OCI-LY3 (cell line): ENCODE measurements around the gene BEND5.
A peak's percentile ranks its signal among the peaks of the same experiment; 100 is the strongest.

Experiments used
- H2AFZ ChIP-seq: fragments of 200-600, 300-600 bp; shearing (Covaris generic); 2 replicates; pipeline ENCODE4 v1.6.0; 2014; ENCODE audit warnings: antibody characterized with exemption, low read depth, low read length
- H3K27ac ChIP-seq: fragments of 200-600, 300-600 bp; sonication (generic); 2 replicates; pipeline ENCODE4 v1.5.1; 2014; ENCODE audit warnings: mild to moderate bottlenecking, low read length, moderate library complexity, mixed read lengths
- H3K27me3 ChIP-seq: fragments of 200-600, 300-600 bp; sonication (generic); 2 replicates; pipeline ENCODE4 v1.6.1; 2014; ENCODE audit warnings: low read depth, low read length, mixed read lengths
- H3K36me3 ChIP-seq: fragments of 200-600, 300-600 bp; sonication (generic); replicated peaks from 2 replicates; pipeline ENCODE3; 2014; ENCODE audit warnings: low read depth, low read length, mixed read lengths
- H3K4me1 ChIP-seq: fragments of 300-600, 200-600 bp; sonication (generic); 2 replicates; pipeline ENCODE4 v1.6.1; 2014; ENCODE audit warnings: low read length, mixed read lengths
- H3K4me2 ChIP-seq: fragments of 200-600, 300-600 bp; sonication (generic); 2 replicates; pipeline ENCODE4 v1.6.1; 2014; ENCODE audit warnings: low read length, mixed read lengths
- H3K4me3 ChIP-seq: fragments of 300-600, 200-600 bp; sonication (generic); 2 replicates; pipeline ENCODE4 v1.5.1; 2014; ENCODE audit warnings: antibody characterized with exemption, mild to moderate bottlenecking, low read length, moderate library complexity
- H3K79me2 ChIP-seq: fragments of 300-600, 200-600 bp; shearing (Covaris generic); 2 replicates; pipeline ENCODE4 v1.6.1; 2014; ENCODE audit warnings: mild to moderate bottlenecking, low read length, mixed read lengths
- H3K9ac ChIP-seq: fragments of 300-600, 200-600 bp; shearing (Covaris generic); 2 replicates; pipeline ENCODE4 v1.6.0; 2014; ENCODE audit warnings: mild to moderate bottlenecking, low read length, moderate library complexity
- H3K9me3 ChIP-seq: fragments of 200-600, 300-600 bp; shearing (Covaris generic); 2 replicates; pipeline ENCODE4 v1.6.1; 2014; ENCODE audit warnings: low read length, mixed read lengths; ENCODE audit not compliant: insufficient read depth
- H4K20me1 ChIP-seq: fragments of 200-600, 300-600 bp; sonication (generic); 2 replicates; pipeline ENCODE4 v1.6.1; 2016; ENCODE audit warnings: low read length, mixed read lengths; ENCODE audit not compliant: insufficient read depth
- CTCF ChIP-seq: fragments of 200-600, 300-600 bp; sonication (generic); IDR thresholded peaks from 2 replicates; pipeline ENCODE4 v1.5.1; 2014; ENCODE audit warnings: antibody characterized with exemption, low read length, low read depth
- EZH2phosphoT487 ChIP-seq: fragments of 200-600 bp; shearing (Covaris generic); IDR thresholded peaks from 2 replicates; pipeline ENCODE4 v1.6.1; 2018; ENCODE audit warnings: antibody characterized with exemption, mixed run types, low read depth

Gene BEND5

GRCh38 chr1:48688102-48688760 is 88.5 kb downstream of the BEND5 start:
- H3K9ac ChIP-seq = no peak overlapping the region
- H3K27me3 ChIP-seq = no peaks in the 10 kb centered on the region
- no peak overlapping the region for H2AFZ ChIP-seq
- no peak overlapping the region for H3K27ac ChIP-seq
- H4K20me1 ChIP-seq = no peaks in the 10 kb centered on the region
- H3K4me3 ChIP-seq = no peak overlapping the region
- TF ChIP-seq EZH2phosphoT487 (no peak), CTCF (peak; percentile 38)
- no peaks in the 10 kb centered on the region for H3K9me3 ChIP-seq
- H3K4me2 ChIP-seq = no peak overlapping the region
- H3K4me1 ChIP-seq = peaks cover 61% of the 10 kb centered on the region
- no peaks in the 10 kb centered on the region for H3K79me2 ChIP-seq
- no peaks in the 10 kb centered on the region for H3K36me3 ChIP-seq

- Histone ChIP-seq H2AFZ (no peak overlapping the region), H3K27ac (no peak overlapping the region; the same call in 1 of the 2 replicates), H3K9me3 (no peaks in the 10 kb centered on the region), H3K27me3 (no peaks in the 10 kb centered on the region), H3K4me1 (peaks cover 54% of the 10 kb centered on the region), H3K9ac (no peak overlapping the region), H3K36me3 (no peaks in the 10 kb centered on the region), H3K79me2 (no peaks in the 10 kb centered on the region), H3K4me2 (no peak overlapping the region), H3K4me3 (no peak overlapping the region), H4K20me1 (no peaks in the 10 kb centered on the region)
- TF ChIP-seq EZH2phosphoT487 = no peak
- no peak for TF ChIP-seq CTCF
Observed at GRCh38 chr1:48687282-48688045, 89.2 kb downstream of the BEND5 start.

DNA sequence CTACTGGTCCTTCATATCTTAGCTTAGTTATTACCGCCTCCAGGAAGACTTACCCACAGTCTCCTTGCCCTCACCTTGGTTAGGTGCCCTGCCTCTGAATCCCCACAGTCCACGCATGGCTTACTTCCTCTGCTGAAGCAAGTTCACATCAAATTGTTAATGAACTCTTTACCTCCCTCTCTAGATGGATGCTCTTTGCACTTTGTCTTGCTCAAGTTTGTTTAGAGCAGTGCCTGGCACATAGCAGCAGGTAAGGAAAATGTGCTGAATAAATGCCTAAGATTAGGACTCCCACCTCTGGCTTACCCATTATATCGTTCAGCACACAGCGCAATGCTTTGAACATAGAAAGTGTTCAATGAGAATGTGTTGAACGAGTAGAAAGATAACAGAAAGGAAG is 90.5 kb downstream of the BEND5 start:
- Histone ChIP-seq H3K9me3 (no peaks in the 10 kb centered on the region), H3K4me3 (no peak overlapping the region), H3K4me1 (peaks cover 41% of the 10 kb centered on the region), H4K20me1 (no peaks in the 10 kb centered on the region), H3K27ac (no peak overlapping the region), H3K9ac (no peak overlapping the region), H3K36me3 (no peaks in the 10 kb centered on the region), H2AFZ (no peak overlapping the region), H3K27me3 (no peaks in the 10 kb centered on the region), H3K4me2 (no peak overlapping the region), H3K79me2 (no peaks in the 10 kb centered on the region)
- no peak for TF ChIP-seq EZH2phosphoT487
- TF ChIP-seq CTCF = no peak

DNA sequence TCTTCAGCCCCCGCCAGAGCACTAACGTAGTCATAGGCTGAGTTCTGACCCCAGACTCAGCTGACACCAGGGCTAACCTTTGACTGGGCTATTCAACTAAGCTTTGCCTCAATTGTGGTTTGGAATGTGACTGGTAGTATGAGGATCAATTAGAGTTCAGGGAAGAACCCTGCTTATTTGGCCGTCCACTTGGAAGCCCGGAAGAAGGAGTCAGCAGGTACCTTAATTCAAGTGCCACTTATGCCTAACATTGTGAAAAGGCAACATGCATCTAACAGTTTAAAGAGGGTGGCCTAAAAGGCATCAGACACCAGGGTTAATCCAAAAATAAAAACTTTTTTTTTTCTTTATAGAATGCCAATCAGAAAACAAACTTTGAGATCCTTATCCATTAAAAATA is 92.3 kb downstream of the BEND5 start:
- TF ChIP-seq EZH2phosphoT487 = no peak
- TF ChIP-seq CTCF = no peak
- Histone ChIP-seq H4K20me1 (no peaks in the 10 kb centered on the region), H3K9me3 (no peaks in the 10 kb centered on the region), H3K36me3 (no peaks in the 10 kb centered on the region), H3K4me3 (no peak overlapping the region), H3K79me2 (no peaks in the 10 kb centered on the region), H3K27me3 (no peaks in the 10 kb centered on the region), H2AFZ (no peak overlapping the region), H3K4me2 (no peak overlapping the region), H3K4me1 (peaks cover 57% of the 10 kb centered on the region), H3K27ac (no peak overlapping the region), H3K9ac (no peak overlapping the region)
